Measurements from ENCODE around the gene NR2F2.

DNA sequence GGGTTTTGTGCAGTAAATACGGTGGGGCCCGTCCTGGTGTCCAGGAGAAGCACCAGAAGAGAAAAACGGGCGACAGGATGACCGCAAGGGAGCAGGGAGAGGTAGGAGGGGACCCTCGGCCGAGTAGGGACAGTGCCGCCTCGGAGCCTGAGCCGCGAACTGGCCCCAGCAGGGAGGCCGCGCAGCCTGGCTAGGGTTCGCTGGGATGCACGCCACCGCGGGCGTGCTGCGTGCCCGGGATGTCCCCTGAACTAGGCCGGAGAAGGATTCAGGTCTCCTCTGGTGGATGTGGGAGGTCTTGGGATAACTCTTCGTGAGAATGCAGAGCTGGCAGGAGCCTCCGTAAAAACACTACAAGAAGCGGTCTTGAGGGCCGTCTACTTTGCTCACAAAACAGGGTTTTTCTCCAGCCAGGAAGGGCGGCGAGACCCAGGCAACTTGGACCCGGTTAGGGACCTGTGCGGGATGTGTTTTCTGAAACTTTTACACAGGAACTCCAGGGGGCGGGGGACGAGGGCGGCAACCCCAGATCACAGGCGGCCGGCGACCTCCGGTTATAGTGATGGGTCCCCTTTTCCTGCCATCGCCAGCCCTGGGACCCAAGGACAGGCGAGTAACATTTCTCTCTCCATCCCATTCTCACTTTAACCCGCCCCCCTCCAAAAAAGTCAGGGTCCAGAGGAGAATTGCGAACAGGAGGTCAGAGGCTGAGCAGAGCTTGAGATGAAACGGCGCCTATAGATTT is 35.5 kb downstream of the NR2F2 start:
- TF ChIP-seq, protein P1, sequence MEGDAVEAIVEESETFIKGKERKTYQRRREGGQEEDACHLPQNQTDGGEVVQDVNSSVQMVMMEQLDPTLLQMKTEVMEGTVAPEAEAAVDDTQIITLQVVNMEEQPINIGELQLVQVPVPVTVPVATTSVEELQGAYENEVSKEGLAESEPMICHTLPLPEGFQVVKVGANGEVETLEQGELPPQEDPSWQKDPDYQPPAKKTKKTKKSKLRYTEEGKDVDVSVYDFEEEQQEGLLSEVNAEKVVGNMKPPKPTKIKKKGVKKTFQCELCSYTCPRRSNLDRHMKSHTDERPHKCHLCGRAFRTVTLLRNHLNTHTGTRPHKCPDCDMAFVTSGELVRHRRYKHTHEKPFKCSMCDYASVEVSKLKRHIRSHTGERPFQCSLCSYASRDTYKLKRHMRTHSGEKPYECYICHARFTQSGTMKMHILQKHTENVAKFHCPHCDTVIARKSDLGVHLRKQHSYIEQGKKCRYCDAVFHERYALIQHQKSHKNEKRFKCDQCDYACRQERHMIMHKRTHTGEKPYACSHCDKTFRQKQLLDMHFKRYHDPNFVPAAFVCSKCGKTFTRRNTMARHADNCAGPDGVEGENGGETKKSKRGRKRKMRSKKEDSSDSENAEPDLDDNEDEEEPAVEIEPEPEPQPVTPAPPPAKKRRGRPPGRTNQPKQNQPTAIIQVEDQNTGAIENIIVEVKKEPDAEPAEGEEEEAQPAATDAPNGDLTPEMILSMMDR (IDR thresholded peaks at IDR 0.05) = no peak
- TF ChIP-seq POLR2A (IDR thresholded peaks at IDR 0.05) = no peak
- TF ChIP-seq POLR2AphosphoS5 (IDR thresholded peaks at IDR 0.05; ENCODE audit: insufficient read depth in 1 of 2, low read depth in 1 of 2) = no peak

Data from vagina (tissue), 2 donors.